Right ventricle myocardium inferior (tissue), 1 donor: Measurements from ENCODE around the gene YBX3. TPM values are rescaled to one million over a fixed set of nuclear protein-coding genes. Genes with fewer than 3 reads are reported as not detected.

ENCODE experiments used
- ATAC-seq: fragments of 200-7000 bp; cut with Tn5 transposase; one replicate; pipeline ENCODE4 v1.9.1; 2020; ENCODE audit warnings: mild to moderate bottlenecking, moderate library complexity
- DNase-seq: peaks from one replicate; pipeline ENCODE4 v3.0.0; 2021; ENCODE audit errors: missing footprints
- intact Hi-C: fragments of 100-400 bp; cut with DNase I; formaldehyde crosslinking; loops from one replicate; pipeline ENCODE4 v1.11.0; 2022
- total RNA-seq: library from RNA; stranded (reverse); fragmentation: NEBNext Ultra II Directional; extraction: Animal tissue kit (Norgen Biotek cat#: 25700); gene quantifications from one replicate; pipeline ENCODE4 v1.2.1, GENCODE V29; 2021
- donor health status: DM: no; HTN: yes; CAD: no; lungs with severe emphysema.

YBX3 gene
- total RNA-seq, 1 donor from 2014 or later: 594 TPM

GRCh38 chr12:10728091-10728490 lies 5.0 kb upstream of the YBX3 start:
- intact Hi-C loops: loop anchor here (10.0 kb wide), 1 partner anchor 363 kb away; no protein-coding TSS in a partner anchor
- no peak for DNase-seq
- no peak for ATAC-seq

GRCh38 chr12:10726945-10727344 lies 3.8 kb upstream of the YBX3 start:
- intact Hi-C loops: loop anchor here (10.0 kb wide), 1 partner anchor 362 kb away; no protein-coding TSS in a partner anchor
- no peak for DNase-seq
- ATAC-seq: no peak

GRCh38 chr12:10725003-10725402 lies 1.9 kb upstream of the YBX3 start:
- ATAC-seq: no peak
- intact Hi-C loops: loop anchor here (10.0 kb wide), 1 partner anchor 360 kb away; no protein-coding TSS in a partner anchor
- no peak for DNase-seq

- intact Hi-C loops: loop anchor here (2.0 to 10.0 kb wide), 4 partner anchors 16 to 510 kb away; partner anchors contain the start of gene GABARAPL1
- DNase-seq (peak; percentile 70), ATAC-seq (peak; percentile 36)
These were observed 620 bp downstream of the YBX3 start for GRCh38 chr12:10722502-10722904.

- intact Hi-C loops: loop anchor here (2.0 to 10.0 kb wide), 4 partner anchors 15 to 510 kb away; partner anchors contain the start of gene GABARAPL1
- peak; percentile 87 for DNase-seq
- peak; percentile 92 for ATAC-seq
These were observed 1.2 kb downstream of the YBX3 start for GRCh38 chr12:10721651-10722501.

- ATAC-seq (no peak), DNase-seq (no peak)
- intact Hi-C loops: loop anchor here (5.0 to 10.0 kb wide), 2 partner anchors 356 to 509 kb away; partner anchors contain the start of gene GABARAPL1
These were observed 2.0 kb downstream of the YBX3 start for GRCh38 chr12:10720974-10721650.

- intact Hi-C loops: loop anchor here (5.0 kb wide), 1 partner anchor 1843 kb away; the partner anchor contains the start of gene DUSP16
- no peak for ATAC-seq
- DNase-seq: no peak
These were observed 3.6 kb downstream of the YBX3 start for GRCh38 chr12:10719482-10719881.

GRCh38 chr12:10718279-10718821 lies 4.8 kb downstream of the YBX3 start:
- intact Hi-C loops: loop anchor here (5.0 kb wide), 1 partner anchor 1844 kb away; the partner anchor contains the start of gene DUSP16
- ATAC-seq (no peak), DNase-seq (no peak)

- ATAC-seq: no peak
- intact Hi-C loops: loop anchor here (5.0 kb wide), 1 partner anchor 1845 kb away; the partner anchor contains the start of gene DUSP16
- DNase-seq: no peak
These were observed 5.7 kb downstream of the YBX3 start for GRCh38 chr12:10717410-10717809.

GRCh38 chr12:10716704-10717315 lies 6.3 kb downstream of the YBX3 start:
- DNase-seq: peak; percentile 81
- intact Hi-C loops: loop anchor here (5.0 kb wide), 1 partner anchor 1845 kb away; the partner anchor contains the start of gene DUSP16
- ATAC-seq: peak; percentile 91

GRCh38 chr12:10716277-10716676 lies 6.8 kb downstream of the YBX3 start:
- DNase-seq: no peak
- ATAC-seq: no peak
- intact Hi-C loops: loop anchor here (5.0 kb wide), 1 partner anchor 1846 kb away; the partner anchor contains the start of gene DUSP16

GRCh38 chr12:10715491-10715890 lies 7.6 kb downstream of the YBX3 start:
- ATAC-seq (no peak), DNase-seq (no peak)
- intact Hi-C loops: loop anchor here (5.0 kb wide), 1 partner anchor 1847 kb away; the partner anchor contains the start of gene DUSP16

GRCh38 chr12:10709808-10710207 lies 13.3 kb downstream of the YBX3 start:
- DNase-seq (no peak), ATAC-seq (no peak)
- intact Hi-C loops: no loop called here

- ATAC-seq (peak; percentile 79), DNase-seq (no peak)
- intact Hi-C loops: no loop called here
These were observed 14.3 kb downstream of the YBX3 start for GRCh38 chr12:10708862-10709261.

GRCh38 chr12:10705655-10706054 lies 17.5 kb downstream of the YBX3 start:
- peak; percentile 81 for ATAC-seq
- no peak for DNase-seq
- intact Hi-C loops: loop anchor here (2.0 kb wide), 1 partner anchor 17 kb away; the partner anchor contains the start of gene YBX3

GRCh38 chr12:10701843-10702242 lies 21.3 kb downstream of the YBX3 start:
- intact Hi-C loops: no loop called here
- ATAC-seq (no peak), DNase-seq (no peak)

- no peak for ATAC-seq
- DNase-seq: no peak
- intact Hi-C loops: no loop called here
These were observed 21.9 kb downstream of the YBX3 start for GRCh38 chr12:10701131-10701681.

- DNase-seq (no peak), ATAC-seq (no peak)
- intact Hi-C loops: no loop called here
These were observed 22.5 kb downstream of the YBX3 start for GRCh38 chr12:10700581-10700980.
